Subcutaneous adipose tissue (tissue), 4 donors: Measurements from ENCODE around the gene OR10T2. TPM values are rescaled to one million over a fixed set of nuclear protein-coding genes. Genes with fewer than 3 reads are reported as not detected.

Experiments
- CTCF ChIP-seq: fragments of 450-650 bp; IDR thresholded peaks from one replicate; pipeline ENCODE4 v1.5.1; 2016; ENCODE audit warnings: low read depth, mild to moderate bottlenecking, control low read depth, antibody characterized with exemption, moderate library complexity
- total RNA-seq, 4 donors: library from RNA; depleted of rRNA; stranded (reverse); fragments of >200 nt; gene quantifications; one replicate each; pipeline ENCODE4 v1.1.0, GENCODE V29; 2016

OR10T2 gene
- total RNA-seq, 4 donors from 2014 or later, result not detected

- TF ChIP-seq CTCF, result no peak
These were observed 15.5 kb upstream of the OR10T2 start for GRCh38 chr1:158414651-158415345.

GRCh38 chr1:158407092-158407491 is 7.8 kb upstream of the OR10T2 start:
- no peak for TF ChIP-seq CTCF

- no peak for TF ChIP-seq CTCF
These were observed 1.6 kb upstream of the OR10T2 start for GRCh38 chr1:158400871-158401270.

- no peak for TF ChIP-seq CTCF
These were observed 2.6 kb downstream of the OR10T2 start for GRCh38 chr1:158396646-158397045.

GRCh38 chr1:158393476-158393875 is 5.8 kb downstream of the OR10T2 start:
- TF ChIP-seq CTCF, result no peak

- TF ChIP-seq CTCF, result no peak
These were observed 8.2 kb downstream of the OR10T2 start for GRCh38 chr1:158391099-158391498.

- no peak for TF ChIP-seq CTCF
These were observed 8.9 kb downstream of the OR10T2 start for GRCh38 chr1:158390331-158390730.
